Stimulated activated CD4-positive, alpha-beta T cell treated with anti-CD3 and anti-CD28 coated beads, TNF-alpha, amount 100 ng/mL, for 1 hour (primary cell): Measurements from ENCODE around the gene ZEB2.

ENCODE experiments used
- DNase-seq, 3 donors: peaks; one replicate each; pipeline ENCODE4 v3.0.0-alpha.2; 2020; ENCODE audit warnings: low read depth in 3 of 3, low spot score in 1 of 3

The ZEB2 gene

GRCh38 chr2:144472046-144472412 lies 47.9 kb downstream of the ZEB2 start:
- DNase-seq: no peak

GRCh38 chr2:144471305-144472045 lies 48.4 kb downstream of the ZEB2 start:
- no peak for DNase-seq

- no peak for DNase-seq
These were observed 49.1 kb downstream of the ZEB2 start for GRCh38 chr2:144470816-144471215.

- no peak for DNase-seq
These were observed 49.6 kb downstream of the ZEB2 start for GRCh38 chr2:144470334-144470733.

GRCh38 chr2:144469798-144470197 lies 50.1 kb downstream of the ZEB2 start:
- no peak for DNase-seq

GRCh38 chr2:144468823-144469595 lies 50.9 kb downstream of the ZEB2 start:
- DNase-seq: no peak

GRCh38 chr2:144467502-144468137 lies 52.3 kb downstream of the ZEB2 start:
- DNase-seq: no peak

- DNase-seq: no peak
These were observed 53.3 kb downstream of the ZEB2 start for GRCh38 chr2:144466637-144467036.

- no peak for DNase-seq
These were observed 54.2 kb downstream of the ZEB2 start for GRCh38 chr2:144465749-144466148.

- DNase-seq: no peak
These were observed 55.2 kb downstream of the ZEB2 start for GRCh38 chr2:144464730-144465129.

- DNase-seq: no peak
These were observed 56.7 kb downstream of the ZEB2 start for GRCh38 chr2:144463266-144463665.

- no peak for DNase-seq
These were observed 57.7 kb downstream of the ZEB2 start for GRCh38 chr2:144462266-144462665.

GRCh38 chr2:144461308-144461766 lies 58.6 kb downstream of the ZEB2 start:
- no peak for DNase-seq

GRCh38 chr2:144460727-144461307 lies 59.1 kb downstream of the ZEB2 start:
- DNase-seq: no peak

- DNase-seq: no peak
These were observed 60.0 kb downstream of the ZEB2 start for GRCh38 chr2:144459937-144460336.

GRCh38 chr2:144459286-144459685 lies 60.6 kb downstream of the ZEB2 start:
- DNase-seq: no peak

GRCh38 chr2:144458541-144458940 lies 61.4 kb downstream of the ZEB2 start:
- no peak for DNase-seq

- no peak for DNase-seq
These were observed 63.2 kb downstream of the ZEB2 start for GRCh38 chr2:144456680-144457079.

GRCh38 chr2:144455987-144456386 lies 63.9 kb downstream of the ZEB2 start:
- no peak for DNase-seq

- no peak for DNase-seq
These were observed 65.2 kb downstream of the ZEB2 start for GRCh38 chr2:144454466-144455287.
